Neural cell (in vitro differentiated cells): Measurements from ENCODE around the gene SSTR4. TPM values are rescaled to one million over a fixed set of nuclear protein-coding genes. Genes with fewer than 3 reads are reported as not detected.

Experiments
- H2AFZ ChIP-seq: fragments of 200-600, 300-800 bp; sonication (generic), shearing (Covaris generic); 2 replicates; pipeline ENCODE4 v1.6.0; 2014; ENCODE audit warnings: low read depth, mild to moderate bottlenecking, antibody characterized with exemption, low read length, moderate library complexity
- H3F3A ChIP-seq: fragments of 200-600 bp; shearing (Covaris generic); 2 replicates; pipeline ENCODE4 v1.6.1; 2016; ENCODE audit warnings: mild to moderate bottlenecking, moderate library complexity, mixed read lengths, antibody characterized with exemption, low read length; ENCODE audit not compliant: insufficient read depth, poor library complexity, severe bottlenecking
- H3K27ac ChIP-seq: fragments of 200-600, 300-800 bp; sonication (generic), shearing (Covaris generic); 2 replicates; pipeline ENCODE4 v1.5.1; 2014; ENCODE audit warnings: mild to moderate bottlenecking, low read length, moderate library complexity
- H3K27me3 ChIP-seq: fragments of 300-800, 200-600 bp; sonication (generic), shearing (Covaris generic); 2 replicates; pipeline ENCODE4 v1.6.0; 2014; ENCODE audit warnings: mild to moderate bottlenecking, low read depth, low read length, moderate library complexity; ENCODE audit not compliant: insufficient read depth
- H3K36me3 ChIP-seq: fragments of 300-800, 200-600 bp; sonication (generic), shearing (Covaris generic); 2 replicates; pipeline ENCODE4 v1.5.1; 2014; ENCODE audit warnings: mild to moderate bottlenecking, antibody characterized with exemption, low read length, moderate library complexity; ENCODE audit not compliant: insufficient read depth
- H3K4me2 ChIP-seq: fragments of 300-800, 200-600 bp; sonication (generic), shearing (Covaris generic); 2 replicates; pipeline ENCODE4 v1.6.0; 2014; ENCODE audit warnings: mild to moderate bottlenecking, low read length
- H3K4me3 ChIP-seq: fragments of 300-800, 200-600 bp; sonication (generic), shearing (Covaris generic); 2 replicates; pipeline ENCODE4 v1.5.1; 2014; ENCODE audit warnings: mild to moderate bottlenecking, low read length, moderate library complexity
- H3K79me2 ChIP-seq: fragments of 200-600 bp; shearing (Covaris generic); replicated peaks from 2 replicates; pipeline ENCODE4 v1.6.0; 2014; ENCODE audit warnings: mild to moderate bottlenecking, low read length, moderate library complexity; ENCODE audit not compliant: insufficient read depth
- H3K9ac ChIP-seq: fragments of 300-800, 200-600 bp; sonication (generic), shearing (Covaris generic); 2 replicates; pipeline ENCODE4 v1.6.1; 2016; ENCODE audit warnings: mild to moderate bottlenecking, low read length, mixed read lengths
- H3K9me2 ChIP-seq: fragments of 200-600 bp; shearing (Covaris generic); 2 replicates; pipeline ENCODE4 v1.6.1; 2016; ENCODE audit warnings: mild to moderate bottlenecking, low read length, mixed read lengths; ENCODE audit not compliant: insufficient read depth
- H3K9me3 ChIP-seq: fragments of 200-600, 300-800 bp; sonication (generic), shearing (Covaris generic); 2 replicates; pipeline ENCODE4 v1.6.1; 2016; ENCODE audit warnings: mild to moderate bottlenecking, mixed run types, low read length, moderate library complexity, mixed read lengths
- H4K20me1 ChIP-seq: fragments of 200-600 bp; shearing (Covaris generic); 2 replicates; pipeline ENCODE4 v1.6.1; 2016; ENCODE audit warnings: mild to moderate bottlenecking, mixed run types; ENCODE audit not compliant: insufficient read depth
- EP300 ChIP-seq: fragments of 450-650 bp; conservative IDR thresholded peaks from 2 replicates; pipeline ENCODE4 v1.6.1; 2014; ENCODE audit warnings: antibody characterized with exemption, mild to moderate bottlenecking, moderate library complexity; ENCODE audit not compliant: poor library complexity, severe bottlenecking
- EZH2 ChIP-seq: fragments of 200-600, 300-800 bp; shearing (Covaris generic), sonication (generic); IDR thresholded peaks from 2 replicates; pipeline ENCODE4 v1.6.1; 2014; ENCODE audit warnings: antibody characterized with exemption, low read length, borderline replicate concordance, mild to moderate bottlenecking; ENCODE audit not compliant: insufficient read depth, poor library complexity, severe bottlenecking
- MXI1 ChIP-seq: fragments of 450-650 bp; conservative IDR thresholded peaks from 2 replicates; pipeline ENCODE4 v1.6.1; 2014; ENCODE audit warnings: antibody characterized with exemption, mild to moderate bottlenecking; ENCODE audit not compliant: poor library complexity, severe bottlenecking
- POLR2AphosphoS5 ChIP-seq: IDR thresholded peaks from 2 replicates; pipeline ENCODE4 v1.6.1; 2012
- RAD21 ChIP-seq: fragments of 450-650 bp; conservative IDR thresholded peaks from 2 replicates; pipeline ENCODE4 v1.6.1; 2014; ENCODE audit warnings: antibody characterized with exemption, mild to moderate bottlenecking, moderate library complexity
- SMC3 ChIP-seq: fragments of 450-650 bp; conservative IDR thresholded peaks from 2 replicates; pipeline ENCODE4 v1.6.1; 2014; ENCODE audit warnings: antibody characterized with exemption, mild to moderate bottlenecking, moderate library complexity; ENCODE audit not compliant: poor library complexity
- TAF1 ChIP-seq: IDR thresholded peaks from 2 replicates; pipeline ENCODE4 v1.6.1; 2012; ENCODE audit warnings: low read depth
- polyA plus RNA-seq: library from polyadenylated mRNA; depleted of rRNA; stranded (reverse); fragments of >200 nt; gene quantifications from 2 replicates; pipeline ENCODE4 v1.2.3, GENCODE V29; 2014
- TF ChIP-seq, protein P1 (sequence below): fragments of 450-650 bp; IDR thresholded peaks from 2 replicates; pipeline ENCODE4 v1.5.1; 2014; ENCODE audit warnings: antibody characterized with exemption, mild to moderate bottlenecking, moderate library complexity; ENCODE audit not compliant: poor library complexity, severe bottlenecking
- TF ChIP-seq, protein P2 (sequence below): IDR thresholded peaks from 2 replicates; pipeline ENCODE4 v1.6.1; 2012; ENCODE audit warnings: borderline replicate concordance

Gene SSTR4
- polyA plus RNA-seq, 1 donor from 2014 or later, result not detected

- no peaks in the 10 kb centered on the region for H3K9me3 ChIP-seq
- H3K27ac ChIP-seq, result no peak overlapping the region
- no peak for TF ChIP-seq MXI1
- no peak for TF ChIP-seq EZH2
- no peak for TF ChIP-seq TAF1
- no peak for TF ChIP-seq SMC3
- no peak for TF ChIP-seq RAD21
- TF ChIP-seq, protein P1, sequence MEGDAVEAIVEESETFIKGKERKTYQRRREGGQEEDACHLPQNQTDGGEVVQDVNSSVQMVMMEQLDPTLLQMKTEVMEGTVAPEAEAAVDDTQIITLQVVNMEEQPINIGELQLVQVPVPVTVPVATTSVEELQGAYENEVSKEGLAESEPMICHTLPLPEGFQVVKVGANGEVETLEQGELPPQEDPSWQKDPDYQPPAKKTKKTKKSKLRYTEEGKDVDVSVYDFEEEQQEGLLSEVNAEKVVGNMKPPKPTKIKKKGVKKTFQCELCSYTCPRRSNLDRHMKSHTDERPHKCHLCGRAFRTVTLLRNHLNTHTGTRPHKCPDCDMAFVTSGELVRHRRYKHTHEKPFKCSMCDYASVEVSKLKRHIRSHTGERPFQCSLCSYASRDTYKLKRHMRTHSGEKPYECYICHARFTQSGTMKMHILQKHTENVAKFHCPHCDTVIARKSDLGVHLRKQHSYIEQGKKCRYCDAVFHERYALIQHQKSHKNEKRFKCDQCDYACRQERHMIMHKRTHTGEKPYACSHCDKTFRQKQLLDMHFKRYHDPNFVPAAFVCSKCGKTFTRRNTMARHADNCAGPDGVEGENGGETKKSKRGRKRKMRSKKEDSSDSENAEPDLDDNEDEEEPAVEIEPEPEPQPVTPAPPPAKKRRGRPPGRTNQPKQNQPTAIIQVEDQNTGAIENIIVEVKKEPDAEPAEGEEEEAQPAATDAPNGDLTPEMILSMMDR, result no peak
- TF ChIP-seq, protein P2, sequence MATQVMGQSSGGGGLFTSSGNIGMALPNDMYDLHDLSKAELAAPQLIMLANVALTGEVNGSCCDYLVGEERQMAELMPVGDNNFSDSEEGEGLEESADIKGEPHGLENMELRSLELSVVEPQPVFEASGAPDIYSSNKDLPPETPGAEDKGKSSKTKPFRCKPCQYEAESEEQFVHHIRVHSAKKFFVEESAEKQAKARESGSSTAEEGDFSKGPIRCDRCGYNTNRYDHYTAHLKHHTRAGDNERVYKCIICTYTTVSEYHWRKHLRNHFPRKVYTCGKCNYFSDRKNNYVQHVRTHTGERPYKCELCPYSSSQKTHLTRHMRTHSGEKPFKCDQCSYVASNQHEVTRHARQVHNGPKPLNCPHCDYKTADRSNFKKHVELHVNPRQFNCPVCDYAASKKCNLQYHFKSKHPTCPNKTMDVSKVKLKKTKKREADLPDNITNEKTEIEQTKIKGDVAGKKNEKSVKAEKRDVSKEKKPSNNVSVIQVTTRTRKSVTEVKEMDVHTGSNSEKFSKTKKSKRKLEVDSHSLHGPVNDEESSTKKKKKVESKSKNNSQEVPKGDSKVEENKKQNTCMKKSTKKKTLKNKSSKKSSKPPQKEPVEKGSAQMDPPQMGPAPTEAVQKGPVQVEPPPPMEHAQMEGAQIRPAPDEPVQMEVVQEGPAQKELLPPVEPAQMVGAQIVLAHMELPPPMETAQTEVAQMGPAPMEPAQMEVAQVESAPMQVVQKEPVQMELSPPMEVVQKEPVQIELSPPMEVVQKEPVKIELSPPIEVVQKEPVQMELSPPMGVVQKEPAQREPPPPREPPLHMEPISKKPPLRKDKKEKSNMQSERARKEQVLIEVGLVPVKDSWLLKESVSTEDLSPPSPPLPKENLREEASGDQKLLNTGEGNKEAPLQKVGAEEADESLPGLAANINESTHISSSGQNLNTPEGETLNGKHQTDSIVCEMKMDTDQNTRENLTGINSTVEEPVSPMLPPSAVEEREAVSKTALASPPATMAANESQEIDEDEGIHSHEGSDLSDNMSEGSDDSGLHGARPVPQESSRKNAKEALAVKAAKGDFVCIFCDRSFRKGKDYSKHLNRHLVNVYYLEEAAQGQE, result no peak
- no peak for TF ChIP-seq EP300
- no peak for TF ChIP-seq POLR2AphosphoS5
Measured at GRCh38 chr20:23087587-23088251, 52.6 kb downstream of the SSTR4 start.

More at GRCh38 chr20:23087587-23088251, 52.6 kb downstream of the SSTR4 start:
- Histone ChIP-seq H3K9me2 (no peaks in the 10 kb centered on the region), H3K4me2 (no peak overlapping the region), H2AFZ (no peak overlapping the region), H3F3A (no peaks in the 10 kb centered on the region), H3K27me3 (no peaks in the 10 kb centered on the region), H3K79me2 (no peaks in the 10 kb centered on the region), H4K20me1 (no peaks in the 10 kb centered on the region), H3K4me3 (no peak overlapping the region), H3K36me3 (no peaks in the 10 kb centered on the region), H3K9ac (no peak overlapping the region)

Other genes starting within 250 kb of the SSTR4 start
- not detected in 2 replicates for gene THBD, start 14.4 kb downstream of the SSTR4 start, polyA plus RNA-seq
- not detected in 2 replicates for gene CD93, start 51.0 kb downstream of the SSTR4 start, polyA plus RNA-seq